Vagina (tissue), 2 donors: Measurements from ENCODE around the gene CD63.

Experiments
- POLR2AphosphoS5 ChIP-seq, 2 donors: sonication (generic); formaldehyde crosslinking; IDR thresholded peaks; one replicate each; pipeline ENCODE4 v1.9.0; 2017; ENCODE audit warnings: antibody characterized with exemption in 2 of 2, mild to moderate bottlenecking in 2 of 2, low read depth in 1 of 2; ENCODE audit not compliant: insufficient read depth in 1 of 2
- TF ChIP-seq, protein P1 (sequence below), 3 experiments: fragments of 450-650 bp in 2 of 3; fragments of 200-600 bp in 1 of 3; sonication (generic) in 1 of 3; IDR thresholded peaks; one replicate each; pipeline ENCODE4 v1.5.1; 2017 to 2019; ENCODE audit warnings: antibody characterized with exemption in 3 of 3, mild to moderate bottlenecking in 2 of 3, moderate library complexity in 2 of 3

- TF ChIP-seq, protein P1, sequence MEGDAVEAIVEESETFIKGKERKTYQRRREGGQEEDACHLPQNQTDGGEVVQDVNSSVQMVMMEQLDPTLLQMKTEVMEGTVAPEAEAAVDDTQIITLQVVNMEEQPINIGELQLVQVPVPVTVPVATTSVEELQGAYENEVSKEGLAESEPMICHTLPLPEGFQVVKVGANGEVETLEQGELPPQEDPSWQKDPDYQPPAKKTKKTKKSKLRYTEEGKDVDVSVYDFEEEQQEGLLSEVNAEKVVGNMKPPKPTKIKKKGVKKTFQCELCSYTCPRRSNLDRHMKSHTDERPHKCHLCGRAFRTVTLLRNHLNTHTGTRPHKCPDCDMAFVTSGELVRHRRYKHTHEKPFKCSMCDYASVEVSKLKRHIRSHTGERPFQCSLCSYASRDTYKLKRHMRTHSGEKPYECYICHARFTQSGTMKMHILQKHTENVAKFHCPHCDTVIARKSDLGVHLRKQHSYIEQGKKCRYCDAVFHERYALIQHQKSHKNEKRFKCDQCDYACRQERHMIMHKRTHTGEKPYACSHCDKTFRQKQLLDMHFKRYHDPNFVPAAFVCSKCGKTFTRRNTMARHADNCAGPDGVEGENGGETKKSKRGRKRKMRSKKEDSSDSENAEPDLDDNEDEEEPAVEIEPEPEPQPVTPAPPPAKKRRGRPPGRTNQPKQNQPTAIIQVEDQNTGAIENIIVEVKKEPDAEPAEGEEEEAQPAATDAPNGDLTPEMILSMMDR (IDR thresholded peaks at IDR 0.05), result no peak
- TF ChIP-seq POLR2AphosphoS5 (IDR thresholded peaks at IDR 0.05; ENCODE audit: insufficient read depth in 1 of 2, low read depth in 1 of 2), result no peak
Measured at GRCh38 chr12:55737581-55738122, 8.8 kb upstream of the CD63 start.
